Bronchial epithelial cell (primary cell): ENCODE data around the gene EPDR1. TPM values are rescaled to one million over a fixed set of nuclear protein-coding genes. Genes with fewer than 3 reads are reported as not detected.

Source experiments
- DNase-seq: peaks from one replicate; pipeline ENCODE4 v3.0.0-alpha.2; 2010; ENCODE audit warnings: low read depth
- FAIRE-seq: peaks from 2 replicates; lab custom pipeline; 2011; peaks lifted over from hg19 to GRCh38; lab: Jason Lieb, UNC
- H3K27me3 ChIP-seq: 2 replicates; pipeline ENCODE4 v1.5.1; 2011; ENCODE audit warnings: low read length; ENCODE audit not compliant: control insufficient read depth, insufficient read depth
- H3K36me3 ChIP-seq: 2 replicates; pipeline ENCODE4 v1.5.1; 2011; ENCODE audit warnings: low read length; ENCODE audit not compliant: control insufficient read depth, insufficient read depth
- H3K4me3 ChIP-seq: 2 replicates; pipeline ENCODE4 v1.5.1; 2011; ENCODE audit warnings: mild to moderate bottlenecking, low read depth, low read length, control low read depth
- CTCF ChIP-seq: IDR thresholded peaks from 2 replicates; pipeline ENCODE4 v1.5.1; 2011; ENCODE audit warnings: mild to moderate bottlenecking, moderate library complexity, low read length, control low read depth, inconsistent platforms; ENCODE audit not compliant: insufficient read depth, severe bottlenecking
- total RNA-seq: library from RNA; depleted of rRNA; stranded (reverse); fragments of >200 nt; gene quantifications from 2 replicates; pipeline ENCODE4 v1.2.1, GENCODE V29; 2014

Gene EPDR1
- total RNA-seq, 1 donor from 2014 or later: 5.3 TPM

- DNase-seq (no peak), FAIRE-seq (no peak)
- no peak for TF ChIP-seq CTCF
- Histone ChIP-seq H3K36me3 (no peaks in the 10 kb centered on the region), H3K4me3 (no peak overlapping the region), H3K27me3 (no peaks in the 10 kb centered on the region)
Observed at GRCh38 chr7:37984750-37985390, 64.4 kb downstream of the EPDR1 start.

- DNase-seq (peak; percentile 52), FAIRE-seq (no peak)
- no peaks in the 10 kb centered on the region for H3K36me3 ChIP-seq
- no peak for TF ChIP-seq CTCF
- no peak overlapping the region for H3K4me3 ChIP-seq
- no peaks in the 10 kb centered on the region for H3K27me3 ChIP-seq
Observed at GRCh38 chr7:37986908-37987330, 66.5 kb downstream of the EPDR1 start.

- no peak for TF ChIP-seq CTCF
- H3K4me3 ChIP-seq: no peak overlapping the region
- H3K27me3 ChIP-seq: no peaks in the 10 kb centered on the region
- DNase-seq (peak; percentile 87), FAIRE-seq (no peak)
- H3K36me3 ChIP-seq: no peaks in the 10 kb centered on the region
Observed at GRCh38 chr7:37987732-37988131, 67.3 kb downstream of the EPDR1 start.

GRCh38 chr7:37988721-37989650 is 68.5 kb downstream of the EPDR1 start:
- H3K27me3 ChIP-seq: no peaks in the 10 kb centered on the region
- DNase-seq: no peak
- no peaks in the 10 kb centered on the region for H3K36me3 ChIP-seq
- no peak overlapping the region for H3K4me3 ChIP-seq
- no peak for FAIRE-seq
- TF ChIP-seq CTCF: no peak

- Histone ChIP-seq H3K4me3 (no peak overlapping the region), H3K36me3 (no peaks in the 10 kb centered on the region), H3K27me3 (no peaks in the 10 kb centered on the region)
- FAIRE-seq (no peak), DNase-seq (no peak)
- no peak for TF ChIP-seq CTCF
Observed at GRCh38 chr7:37990337-37990736, 69.9 kb downstream of the EPDR1 start.
